PC-3 (cell line): ENCODE measurements around the gene DSTN. TPM values are rescaled to one million over a fixed set of nuclear protein-coding genes. Genes with fewer than 3 reads are reported as not detected.

Experiments
- ATAC-seq: fragments of 200-7000 bp; cut with Tn5 transposase; 2 replicates; pipeline ENCODE4 v1.9.1; 2020; ENCODE audit warnings: mild to moderate bottlenecking, moderate library complexity
- BruUV-seq: library from RNA; stranded (reverse); fragments of 400-500 nt; replicated peaks from 2 replicates; lab custom pipeline; 2021; lab: Mats Ljungman, UMichigan
- CTCF ChIA-PET: fragments of 300-600 bp; sonication (Branson Sonifier 250); formaldehyde crosslinking; loops from one replicate; lab custom pipeline; 2022; ENCODE audit warnings: antibody characterized with exemption; lab: Charles Lee
- POLR2A ChIA-PET: fragments of 300-600 bp; sonication (Branson Sonifier 250); formaldehyde crosslinking; loops from one replicate; lab custom pipeline; 2022; ENCODE audit warnings: antibody characterized with exemption; ENCODE audit not compliant: unreplicated experiment; lab: Charles Lee
- DNase-seq: peaks from one replicate; pipeline ENCODE4 v3.0.0-alpha.2; 2015
- H2AFZ ChIP-seq: fragments of 300-600 bp; sonication (generic); 2 replicates; pipeline ENCODE4 v1.6.0; 2016; ENCODE audit warnings: antibody characterized with exemption, low read length
- H3F3A ChIP-seq: fragments of 300-600 bp; sonication (generic); one replicate; pipeline ENCODE4 v1.6.0; 2017; ENCODE audit warnings: antibody characterized with exemption, low read length, control low read depth, mild to moderate bottlenecking; ENCODE audit not compliant: unreplicated experiment
- H3K27ac ChIP-seq: fragments of 300-600 bp; sonication (generic); 2 replicates; pipeline ENCODE4 v1.5.1; 2016; ENCODE audit warnings: mild to moderate bottlenecking, low read length
- H3K27me3 ChIP-seq: fragments of 300-600 bp; sonication (generic); 2 replicates; pipeline ENCODE4 v1.6.1; 2016; ENCODE audit warnings: low read length, mixed read lengths
- H3K36me3 ChIP-seq: fragments of 300-600 bp; sonication (generic); 2 replicates; pipeline ENCODE4 v1.6.1; 2016; ENCODE audit warnings: low read depth, mixed run types, low read length, mixed read lengths
- H3K4me1 ChIP-seq: fragments of 300-600 bp; sonication (generic); 2 replicates; pipeline ENCODE4 v1.5.1; 2016; ENCODE audit warnings: low read length; ENCODE audit not compliant: insufficient read depth
- H3K4me2 ChIP-seq: fragments of 300-600 bp; sonication (generic); 2 replicates; pipeline ENCODE4 v1.6.0; 2016; ENCODE audit warnings: low read length
- H3K4me3 ChIP-seq: fragments of 300-600 bp; sonication (generic); 2 replicates; pipeline ENCODE4 v1.5.1; 2016; ENCODE audit warnings: mild to moderate bottlenecking, low read length, mixed read lengths
- H3K79me2 ChIP-seq: fragments of 300-600 bp; sonication (generic); 2 replicates; pipeline ENCODE4 v1.6.1; 2017; ENCODE audit warnings: low read length, mixed read lengths
- H3K9ac ChIP-seq: fragments of 300-600 bp; sonication (generic); 2 replicates; pipeline ENCODE4 v1.6.0; 2016; ENCODE audit warnings: mild to moderate bottlenecking, low read length
- H3K9me2 ChIP-seq: fragments of 300-600 bp; sonication (generic); replicated peaks from 2 replicates; pipeline ENCODE4 v1.6.1; 2016; ENCODE audit warnings: mixed run types, low read length, mixed read lengths
- H3K9me3 ChIP-seq: fragments of 300-600 bp; sonication (generic); 2 replicates; pipeline ENCODE4 v1.6.1; 2016; ENCODE audit warnings: low read length, mixed read lengths
- H4K20me1 ChIP-seq: fragments of 300-600 bp; sonication (generic); 2 replicates; pipeline ENCODE4 v1.6.1; 2016; ENCODE audit warnings: low read length, mixed read lengths
- CTCF ChIP-seq: fragments of 300-600 bp; sonication (generic); conservative IDR thresholded peaks from 2 replicates; pipeline ENCODE4 v1.5.1; 2017; ENCODE audit warnings: antibody characterized with exemption, low read depth, mild to moderate bottlenecking, low read length
- EZH2 ChIP-seq: fragments of 300-600 bp; sonication (generic); IDR thresholded peaks from one replicate; pipeline ENCODE4 v1.6.1; 2017; ENCODE audit warnings: antibody characterized with exemption, mild to moderate bottlenecking, low read length; ENCODE audit not compliant: unreplicated experiment
- EZH2phosphoT487 ChIP-seq: fragments of 300-600 bp; sonication (generic); IDR thresholded peaks from 2 replicates; pipeline ENCODE4 v1.6.1; 2018; ENCODE audit warnings: mild to moderate bottlenecking, antibody characterized with exemption, low read length, borderline replicate concordance
- intact Hi-C: fragments of 100-400 bp; cut with micrococcal nuclease; formaldehyde crosslinking; loops from 2 replicates; pipeline ENCODE4 v1.9.0; 2023
- total RNA-seq: library from RNA; depleted of rRNA; stranded (reverse); fragments of >200 nt; gene quantifications from 2 replicates; pipeline ENCODE4 v1.2.3, GENCODE V29; 2014

Gene DSTN
- total RNA-seq, 1 experiment from 2014 or later, result 182 TPM

- Histone ChIP-seq H3K4me1 (no peaks in the 10 kb centered on the region), H3K9me3 (no peaks in the 10 kb centered on the region), H2AFZ (no peak overlapping the region), H3K9ac (no peak overlapping the region), H3K9me2 (no peaks in the 10 kb centered on the region), H3K27me3 (no peaks in the 10 kb centered on the region), H3K36me3 (peaks cover 54% of the 10 kb centered on the region; the same call in 1 of the 2 replicates), H4K20me1 (no peaks in the 10 kb centered on the region), H3F3A (no peaks in the 10 kb centered on the region), H3K27ac (no peak overlapping the region), H3K79me2 (no peaks in the 10 kb centered on the region), H3K4me3 (no peak overlapping the region), H3K4me2 (no peak overlapping the region)
- no peak for ATAC-seq
- no peak for DNase-seq
- CTCF ChIA-PET, result no interaction called here
- POLR2A ChIA-PET, result no interaction called here
- no TSS peak for BruUV-seq
- no peak for TF ChIP-seq CTCF
- no peak for TF ChIP-seq EZH2
- no peak for TF ChIP-seq EZH2phosphoT487
- intact Hi-C loops, result no loop called here
Measured at GRCh38 chr20:17622851-17623508, 53.1 kb downstream of the DSTN start.

GRCh38 chr20:17624070-17624469, 54.2 kb downstream of the DSTN start:
- H3K27me3 ChIP-seq, result no peaks in the 10 kb centered on the region
- CTCF ChIA-PET, result interaction anchor here (0.6 kb wide), 1 partner anchor 74 kb away, joined by 8 read pairs; no protein-coding TSS in a partner anchor
- no TSS peak for BruUV-seq

More at GRCh38 chr20:17624070-17624469, 54.2 kb downstream of the DSTN start:
- Histone ChIP-seq H3K36me3 (peaks cover 45% of the 10 kb centered on the region; the same call in 1 of the 2 replicates), H2AFZ (no peak overlapping the region), H3K9me2 (no peaks in the 10 kb centered on the region), H3K79me2 (no peaks in the 10 kb centered on the region), H3F3A (no peaks in the 10 kb centered on the region), H3K9me3 (no peaks in the 10 kb centered on the region), H3K4me3 (no peak overlapping the region), H3K27ac (no peak overlapping the region), H3K9ac (no peak overlapping the region), H3K4me1 (no peaks in the 10 kb centered on the region), H3K4me2 (no peak overlapping the region), H4K20me1 (no peaks in the 10 kb centered on the region)
- no peak for DNase-seq
- intact Hi-C loops, result no loop called here
- ATAC-seq, result no peak
- POLR2A ChIA-PET, result interaction anchor here (0.7 kb wide), 1 partner anchor 22 kb away, joined by 11 read pairs; no protein-coding TSS in a partner anchor
- TF ChIP-seq CTCF, result no peak
- no peak for TF ChIP-seq EZH2phosphoT487
- no peak for TF ChIP-seq EZH2
